ENCODE measurements around the gene SLC10A1. TPM values are rescaled to one million over a fixed set of nuclear protein-coding genes. Genes with fewer than 3 reads are reported as not detected.

SLC10A1 gene
- total RNA-seq, 1 experiment from 2014 or later: not detected

GRCh38 chr14:69772082-69773017 is 24.7 kb downstream of the SLC10A1 start:
- TF ChIP-seq FOSL1 (IDR thresholded peaks at IDR 0.05; ENCODE audit: low read depth) (no peak), ZNF274 (IDR thresholded peaks at IDR 0.05; ENCODE audit: low read depth, low read length) (no peak), ATF3 (IDR thresholded peaks at IDR 0.05) (no peak), SIN3A (IDR thresholded peaks at IDR 0.05; ENCODE audit: low read depth) (no peak), YY1 (IDR thresholded peaks at IDR 0.05; ENCODE audit: extremely low read depth, insufficient replicate concordance, low read depth, low read length) (no peak), CEBPB (IDR thresholded peaks at IDR 0.05; ENCODE audit: low read depth) (no peak), ZBTB33 (IDR thresholded peaks at IDR 0.05; ENCODE audit: extremely low read depth, insufficient replicate concordance, low read length) (no peak), RAD21 (IDR thresholded peaks at IDR 0.05; ENCODE audit: low read depth) (no peak), JUND (IDR thresholded peaks at IDR 0.05) (no peak), REST (IDR thresholded peaks at IDR 0.05; ENCODE audit: low read depth) (no peak), EZH2 (IDR thresholded peaks at IDR 0.05) (no peak), TCF7L2 (IDR thresholded peaks at IDR 0.05; ENCODE audit: borderline replicate concordance, extremely low read depth, insufficient read depth, insufficient read length) (no peak)
- Histone ChIP-seq H3K27me3 (ENCODE audit: insufficient read depth, low read length) (no peaks in the 10 kb centered on the region), H3K9me3 (ENCODE audit: control insufficient read depth in 1 of 2, insufficient read depth in 1 of 2, low read depth in 1 of 2, low read length in 2 of 2) (no peaks in the 10 kb centered on the region), H3K4me2 (ENCODE audit: low read length) (no peak overlapping the region), H3K9me2 (ENCODE audit: insufficient read depth) (no peaks in the 10 kb centered on the region), H2AFZ (ENCODE audit: low read depth, low read length, poor library complexity, severe bottlenecking) (no peak overlapping the region), H3K4me1 (ENCODE audit: control insufficient read depth in 1 of 2, insufficient read depth in 2 of 2, low read length in 2 of 2) (peaks cover 3 to 6% of the 10 kb centered on the region in 2 experiments; a peak in 3 of 4 replicates), H3K27ac (ENCODE audit: low read depth, low read length) (no peak overlapping the region), H3K79me2 (ENCODE audit: insufficient read depth, low read length) (peaks cover 65% of the 10 kb centered on the region), H4K20me1 (ENCODE audit: insufficient read depth) (peaks cover 30% of the 10 kb centered on the region; the same call in 1 of the 2 replicates), H3K9ac (ENCODE audit: low read length) (no peak overlapping the region), H3K36me3 (ENCODE audit: control insufficient read depth in 1 of 2, insufficient read depth in 2 of 2, low read length in 2 of 2) (peaks cover 73 to 81% of the 10 kb centered on the region in 2 experiments), H3K4me3 (replicated peaks in 1 of 2; ENCODE audit: low read depth in 1 of 2, low read length in 2 of 2) (no peak overlapping the region)
- intact Hi-C loops (cut with micrococcal nuclease): no loop called here
- DNase-seq (ENCODE audit: low read depth, low spot score) (no peak), ATAC-seq (no peak)
- ChIA-PET CTCF (no interaction called here), POLR2A (interaction anchor here (0.9 kb wide), 1 partner anchor 9 kb away, joined by 3 read pairs; no protein-coding TSS in a partner anchor), RAD21 (ENCODE audit: low non-redundant PET in 1 of 2, low total read pairs in 2 of 2, uncharacterized antibody in 2 of 2, unreplicated experiment in 2 of 2) (no interaction called here)
- no TSS peak for BruUV-seq (replicated peaks)

Measured in HCT116 (cell line).